Glutamatergic neuron (in vitro differentiated cells): Measurements from ENCODE around the gene CDC42BPG. TPM values are rescaled to one million over a fixed set of nuclear protein-coding genes. Genes with fewer than 3 reads are reported as not detected.
"Not testable (repeated sequence)": the region's sequence is repeated elsewhere in the genome, so short reads cannot be mapped to it uniquely, and the experiment has no call there.

ENCODE experiments used
- DNase-seq: peaks from one replicate; pipeline ENCODE4 v3.0.0; 2022
- H3K27ac Mint-ChIP-seq: one replicate; pipeline ENCODE4 v1.8.0; 2020; ENCODE audit warnings: mild to moderate bottlenecking, mixed read lengths, inconsistent platforms; ENCODE audit not compliant: unreplicated experiment
- H3K27me3 Mint-ChIP-seq: one replicate; pipeline ENCODE4 v1.8.0; 2020; ENCODE audit warnings: mild to moderate bottlenecking, moderate library complexity, mixed read lengths, inconsistent platforms; ENCODE audit not compliant: unreplicated experiment
- H3K36me3 Mint-ChIP-seq: one replicate; pipeline ENCODE4 v1.8.0; 2020; ENCODE audit warnings: mild to moderate bottlenecking, mixed read lengths, inconsistent platforms; ENCODE audit not compliant: unreplicated experiment
- H3K4me1 Mint-ChIP-seq: one replicate; pipeline ENCODE4 v1.8.0; 2020; ENCODE audit warnings: mild to moderate bottlenecking, low read depth, mixed read lengths, inconsistent platforms; ENCODE audit not compliant: unreplicated experiment
- H3K4me3 Mint-ChIP-seq: one replicate; pipeline ENCODE4 v1.8.0; 2020; ENCODE audit warnings: mild to moderate bottlenecking, mixed read lengths, inconsistent platforms; ENCODE audit not compliant: unreplicated experiment
- H3K9me3 Mint-ChIP-seq: one replicate; pipeline ENCODE4 v1.8.0; 2020; ENCODE audit warnings: mild to moderate bottlenecking, moderate library complexity, mixed read lengths, inconsistent platforms; ENCODE audit not compliant: unreplicated experiment
- CTCF ChIP-seq: fragments of 200-600 bp; sonication (generic); IDR thresholded peaks from one replicate; pipeline ENCODE4 v1.5.0; 2021; ENCODE audit not compliant: partially characterized antibody, unreplicated experiment
- total RNA-seq: library from RNA; stranded (reverse); fragmentation: NEBNext Ultra II Directional; extraction: Animal tissue kit (Norgen Biotek cat#: 25700); gene quantifications from one replicate; pipeline ENCODE4 v1.2.1, GENCODE V29; 2021; ENCODE audit not compliant: unreplicated experiment

Gene CDC42BPG
- total RNA-seq, 1 donor from 2014 or later: 2.3 TPM

GRCh38 chr11:64848826-64849597 is 4.6 kb upstream of the CDC42BPG start:
- no peaks in the 10 kb centered on the region for H3K36me3 Mint-ChIP-seq
- peaks cover 6% of the 10 kb centered on the region for H3K4me1 Mint-ChIP-seq
- H3K27me3 Mint-ChIP-seq: peaks cover 10% of the 10 kb centered on the region
- peak overlapping the region; percentile 66 for H3K27ac Mint-ChIP-seq
- peaks cover 4% of the 10 kb centered on the region for H3K9me3 Mint-ChIP-seq
- no peak for TF ChIP-seq CTCF
- no peak for DNase-seq
- H3K4me3 Mint-ChIP-seq: no peak overlapping the region

- no peak for TF ChIP-seq CTCF
- Mint-ChIP-seq H3K9me3 (peaks cover 5% of the 10 kb centered on the region), H3K27ac (no peak overlapping the region), H3K27me3 (peaks cover 13% of the 10 kb centered on the region), H3K4me1 (peaks cover 9% of the 10 kb centered on the region), H3K36me3 (no peaks in the 10 kb centered on the region), H3K4me3 (peak overlapping the region; percentile 59)
- no peak for DNase-seq
Observed at GRCh38 chr11:64848214-64848825, 3.9 kb upstream of the CDC42BPG start.

GRCh38 chr11:64846998-64847666 is 2.7 kb upstream of the CDC42BPG start:
- peak; percentile 97 for DNase-seq
- H3K36me3 Mint-ChIP-seq: no peaks in the 10 kb centered on the region
- peak; percentile 94 for TF ChIP-seq CTCF
- peaks cover 15% of the 10 kb centered on the region for H3K27me3 Mint-ChIP-seq
- H3K4me3 Mint-ChIP-seq: no peak overlapping the region
- H3K9me3 Mint-ChIP-seq: peaks cover 5% of the 10 kb centered on the region
- no peak overlapping the region for H3K27ac Mint-ChIP-seq
- peaks cover 10% of the 10 kb centered on the region for H3K4me1 Mint-ChIP-seq

GRCh38 chr11:64845776-64846129 is 1.3 kb upstream of the CDC42BPG start:
- not testable (repeated sequence) for DNase-seq, H3K36me3 Mint-ChIP-seq, H3K9me3 Mint-ChIP-seq, H3K27ac Mint-ChIP-seq, H3K4me1 Mint-ChIP-seq
- H3K4me3 Mint-ChIP-seq: peak overlapping the region; percentile 67
- peaks cover 18% of the 10 kb centered on the region for H3K27me3 Mint-ChIP-seq

- H3K9me3 Mint-ChIP-seq: peaks cover 5% of the 10 kb centered on the region
- H3K27me3 Mint-ChIP-seq: peaks cover 16% of the 10 kb centered on the region
- DNase-seq: no peak
- peak overlapping the region; percentile 67 for H3K4me3 Mint-ChIP-seq
- no peak for TF ChIP-seq CTCF
- peak overlapping the region; percentile 52 for H3K27ac Mint-ChIP-seq
- peaks cover 6% of the 10 kb centered on the region for H3K4me1 Mint-ChIP-seq
- H3K36me3 Mint-ChIP-seq: no peaks in the 10 kb centered on the region
Observed at GRCh38 chr11:64845129-64845775, 799 bp upstream of the CDC42BPG start.
